ENCODE results near the gene IMMP2L. TPM values are rescaled to one million over a fixed set of nuclear protein-coding genes. Genes with fewer than 3 reads are reported as not detected.

The IMMP2L gene
- total and polyA plus RNA-seq, 4 donors: 7.3 to 21.1 (median 12.4) TPM

- DNase-seq (ENCODE audit: low spot score): no peak
- H3K9me3 ChIP-seq (ENCODE audit: control insufficient read depth in 4 of 4, low read length in 3 of 4): peaks cover 0 to 4% (median under 1%) of the 10 kb centered on the region in 4 donors
- no peaks in the 10 kb centered on the region for H3K4me1 ChIP-seq (ENCODE audit: control insufficient read depth in 4 of 4, insufficient read depth in 4 of 4, low read length in 3 of 4)
- no peak overlapping the region for H3K9ac ChIP-seq (ENCODE audit: low read depth in 1 of 2, low read length in 2 of 2)
- no peaks in the 10 kb centered on the region for H3K27me3 ChIP-seq (ENCODE audit: control insufficient read depth in 4 of 4, insufficient read depth in 4 of 4, low read length in 3 of 4)
- no peak overlapping the region for H3K4me3 ChIP-seq (ENCODE audit: low read depth in 1 of 3, low read length in 3 of 3)
- WGBS: 92% methylated on average over 1 of the region's 1 CpG
- H3K27ac ChIP-seq (ENCODE audit: low read depth in 1 of 2, low read length in 2 of 2): no peak overlapping the region
- no peak for TF ChIP-seq ZBTB33 (IDR thresholded peaks at IDR 0.05)
- TF ChIP-seq REST (IDR thresholded peaks at IDR 0.05): no peak
- TF ChIP-seq FOXA1 (IDR thresholded peaks at IDR 0.05): no peak
- no peak for TF ChIP-seq RXRA (IDR thresholded peaks at IDR 0.05)
- no peak for TF ChIP-seq FOXA2 (IDR thresholded peaks at IDR 0.05)
- TF ChIP-seq, protein P1, sequence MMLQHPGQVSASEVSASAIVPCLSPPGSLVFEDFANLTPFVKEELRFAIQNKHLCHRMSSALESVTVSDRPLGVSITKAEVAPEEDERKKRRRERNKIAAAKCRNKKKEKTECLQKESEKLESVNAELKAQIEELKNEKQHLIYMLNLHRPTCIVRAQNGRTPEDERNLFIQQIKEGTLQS (IDR thresholded peaks at IDR 0.05): no peak
- TF ChIP-seq EGR1 (IDR thresholded peaks at IDR 0.05; ENCODE audit: low read depth in 2 of 2): no peak
- TF ChIP-seq HNF4G (IDR thresholded peaks at IDR 0.05): no peak
- TF ChIP-seq MAX (IDR thresholded peaks at IDR 0.05): no peak
- no peaks in the 10 kb centered on the region for H3K36me3 ChIP-seq (ENCODE audit: control insufficient read depth in 4 of 4, insufficient read depth in 3 of 4, low read depth in 1 of 4, low read length in 3 of 4)
Observed at GRCh38 chr7:111600091-111600490, 37.8 kb upstream of the IMMP2L start.

DNA sequence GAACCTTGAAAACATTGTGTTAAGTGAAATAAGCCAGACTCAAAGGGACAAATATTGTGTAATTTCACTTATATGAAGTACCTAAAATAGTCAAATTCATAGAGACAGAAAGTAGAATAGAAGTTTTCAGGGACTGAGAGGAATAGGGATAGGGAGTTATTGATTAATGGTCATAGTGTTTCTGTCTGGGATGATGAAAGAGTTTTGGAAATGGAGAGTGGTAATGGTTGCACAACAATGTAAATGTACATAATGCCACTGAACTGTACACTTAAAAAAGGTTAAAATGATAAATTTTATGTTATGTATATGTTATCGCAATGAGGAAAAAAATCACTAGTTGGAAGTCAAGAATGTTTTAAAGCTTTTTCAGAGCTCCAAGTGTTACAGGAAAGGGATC, 33.5 kb upstream of the IMMP2L start:
- no peak overlapping the region for H3K9ac ChIP-seq (ENCODE audit: low read depth in 1 of 2, low read length in 2 of 2)
- no peaks in the 10 kb centered on the region for H3K9me3 ChIP-seq (ENCODE audit: control insufficient read depth in 4 of 4, low read length in 3 of 4)
- 78% methylated on average over 1 of the region's 1 CpG for WGBS
- no peak for TF ChIP-seq RAD21 (IDR thresholded peaks at IDR 0.05)
- TF ChIP-seq NR2F2 (IDR thresholded peaks at IDR 0.05): no peak
- no peak for TF ChIP-seq EGR1 (IDR thresholded peaks at IDR 0.05; ENCODE audit: low read depth in 2 of 2)
- no peak for TF ChIP-seq HNF4G (IDR thresholded peaks at IDR 0.05)
- TF ChIP-seq RXRA (IDR thresholded peaks at IDR 0.05): no peak
- TF ChIP-seq ZBTB33 (IDR thresholded peaks at IDR 0.05): no peak
- no peak for TF ChIP-seq YY1 (IDR thresholded peaks at IDR 0.05)
- no peak for TF ChIP-seq SP1 (IDR thresholded peaks at IDR 0.05)
- no peak for TF ChIP-seq GABPA (IDR thresholded peaks at IDR 0.05 in 1 of 2, conservative IDR thresholded peaks at IDR 0.05 in 1 of 2)
- no peak for TF ChIP-seq JUND (IDR thresholded peaks at IDR 0.05)
- TF ChIP-seq TAF1 (conservative IDR thresholded peaks at IDR 0.05): no peak
- no peak for TF ChIP-seq HNF4A (conservative IDR thresholded peaks at IDR 0.05)
- TF ChIP-seq REST (IDR thresholded peaks at IDR 0.05): no peak
- TF ChIP-seq MAX (IDR thresholded peaks at IDR 0.05): no peak
- no peak for TF ChIP-seq FOXA1 (IDR thresholded peaks at IDR 0.05)
- no peak for TF ChIP-seq FOXA2 (IDR thresholded peaks at IDR 0.05)
- TF ChIP-seq, protein P1 (IDR thresholded peaks at IDR 0.05): no peak

More for the DNA sequence above, 33.5 kb upstream of the IMMP2L start:
- Histone ChIP-seq H3K27ac (ENCODE audit: low read depth in 1 of 2, low read length in 2 of 2) (no peak overlapping the region), H3K27me3 (ENCODE audit: control insufficient read depth in 4 of 4, insufficient read depth in 4 of 4, low read length in 3 of 4) (no peaks in the 10 kb centered on the region), H3K4me1 (ENCODE audit: control insufficient read depth in 4 of 4, insufficient read depth in 4 of 4, low read length in 3 of 4) (no peaks in the 10 kb centered on the region), H3K36me3 (ENCODE audit: control insufficient read depth in 4 of 4, insufficient read depth in 3 of 4, low read depth in 1 of 4, low read length in 3 of 4) (no peaks in the 10 kb centered on the region), H3K4me3 (ENCODE audit: low read depth in 1 of 3, low read length in 3 of 3) (no peak overlapping the region)
- no peak for DNase-seq (ENCODE audit: low spot score)

All from liver (tissue), 9 donors.